ENCODE data around the gene CUEDC1. TPM values are rescaled to one million over a fixed set of nuclear protein-coding genes. Genes with fewer than 3 reads are reported as not detected.

Gene CUEDC1
- total RNA-seq, 1 donor from 2014 or later = 76.1 TPM

DNA sequence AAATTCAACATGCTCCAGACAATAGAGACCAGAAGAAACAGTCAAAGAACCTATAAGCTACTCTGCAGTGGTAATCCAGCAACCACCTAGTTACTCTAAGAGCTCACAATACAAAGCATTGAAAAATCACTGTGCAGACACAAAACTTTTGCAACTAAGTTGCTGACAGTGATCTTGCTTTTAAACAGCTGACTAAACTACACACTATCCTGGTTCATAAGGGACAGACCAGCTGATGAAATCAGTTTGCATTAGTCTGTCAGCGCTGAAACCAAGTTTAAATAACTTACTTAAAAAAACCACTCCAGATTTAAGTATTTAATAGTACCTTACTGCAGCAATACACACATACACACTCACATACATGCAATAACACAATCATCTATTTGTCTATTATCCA is 28.2 kb upstream of the CUEDC1 start:
- intact Hi-C loops (cut with DNase I) = no loop called here
- Histone ChIP-seq H3K9me3 (no peaks in the 10 kb centered on the region), H3K36me3 (peaks cover 33 to 37% of the 10 kb centered on the region in 2 donors), H3K4me3 (no peak overlapping the region), H3K27ac (no peak overlapping the region), H3K27me3 (no peaks in the 10 kb centered on the region), H3K4me1 (peaks cover 0 to 28% of the 10 kb centered on the region in 2 donors)
- no peak for DNase-seq (ENCODE audit: low spot score in 2 of 2)
- TF ChIP-seq, protein P1, sequence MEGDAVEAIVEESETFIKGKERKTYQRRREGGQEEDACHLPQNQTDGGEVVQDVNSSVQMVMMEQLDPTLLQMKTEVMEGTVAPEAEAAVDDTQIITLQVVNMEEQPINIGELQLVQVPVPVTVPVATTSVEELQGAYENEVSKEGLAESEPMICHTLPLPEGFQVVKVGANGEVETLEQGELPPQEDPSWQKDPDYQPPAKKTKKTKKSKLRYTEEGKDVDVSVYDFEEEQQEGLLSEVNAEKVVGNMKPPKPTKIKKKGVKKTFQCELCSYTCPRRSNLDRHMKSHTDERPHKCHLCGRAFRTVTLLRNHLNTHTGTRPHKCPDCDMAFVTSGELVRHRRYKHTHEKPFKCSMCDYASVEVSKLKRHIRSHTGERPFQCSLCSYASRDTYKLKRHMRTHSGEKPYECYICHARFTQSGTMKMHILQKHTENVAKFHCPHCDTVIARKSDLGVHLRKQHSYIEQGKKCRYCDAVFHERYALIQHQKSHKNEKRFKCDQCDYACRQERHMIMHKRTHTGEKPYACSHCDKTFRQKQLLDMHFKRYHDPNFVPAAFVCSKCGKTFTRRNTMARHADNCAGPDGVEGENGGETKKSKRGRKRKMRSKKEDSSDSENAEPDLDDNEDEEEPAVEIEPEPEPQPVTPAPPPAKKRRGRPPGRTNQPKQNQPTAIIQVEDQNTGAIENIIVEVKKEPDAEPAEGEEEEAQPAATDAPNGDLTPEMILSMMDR (IDR thresholded peaks at IDR 0.05) = no peak

DNA sequence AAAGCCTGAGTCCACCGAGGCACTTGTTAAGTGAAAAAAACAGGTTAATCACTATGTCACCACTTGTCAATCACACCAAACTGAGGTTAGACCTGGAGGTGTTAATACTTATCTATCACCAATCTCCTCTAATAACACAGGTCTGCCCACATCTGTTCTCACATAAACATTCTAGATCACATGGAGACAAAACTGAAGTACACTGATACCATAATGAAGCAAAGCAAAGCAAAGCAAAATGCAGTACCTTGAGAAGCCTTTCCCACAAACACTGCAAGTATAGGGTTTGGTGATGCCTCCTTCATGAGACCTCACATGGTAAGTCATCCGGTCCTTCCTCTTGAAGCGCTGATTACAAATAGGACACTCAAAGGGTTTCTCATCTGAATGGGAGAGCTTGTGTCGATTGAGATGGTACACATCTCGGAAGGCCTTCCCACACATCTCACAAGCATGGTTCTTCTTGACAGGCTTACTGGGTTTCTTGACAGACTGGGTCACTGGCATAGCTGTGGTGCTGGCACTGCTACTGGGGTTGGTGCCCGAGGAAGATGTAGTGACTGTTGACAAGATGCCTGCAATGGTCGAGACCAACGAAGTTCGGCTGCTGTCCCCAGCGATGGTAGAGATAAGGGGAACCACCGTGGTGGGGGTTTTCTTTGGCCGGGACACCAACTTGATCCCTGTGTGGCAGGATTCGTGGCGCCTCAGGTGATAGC is 27.4 kb upstream of the CUEDC1 start:
- DNase-seq (ENCODE audit: low spot score in 2 of 2) = no peak
- no peak overlapping the region for H3K4me3 ChIP-seq
- no peak overlapping the region for H3K27ac ChIP-seq
- intact Hi-C loops (cut with DNase I) = no loop called here
- no peaks in the 10 kb centered on the region for H3K9me3 ChIP-seq
- peaks cover 40 to 46% of the 10 kb centered on the region in 2 donors for H3K36me3 ChIP-seq
- TF ChIP-seq, protein P1 (IDR thresholded peaks at IDR 0.05) = no peak
- no peaks in the 10 kb centered on the region for H3K27me3 ChIP-seq
- peaks cover 0 to 28% of the 10 kb centered on the region in 2 donors for H3K4me1 ChIP-seq

DNA sequence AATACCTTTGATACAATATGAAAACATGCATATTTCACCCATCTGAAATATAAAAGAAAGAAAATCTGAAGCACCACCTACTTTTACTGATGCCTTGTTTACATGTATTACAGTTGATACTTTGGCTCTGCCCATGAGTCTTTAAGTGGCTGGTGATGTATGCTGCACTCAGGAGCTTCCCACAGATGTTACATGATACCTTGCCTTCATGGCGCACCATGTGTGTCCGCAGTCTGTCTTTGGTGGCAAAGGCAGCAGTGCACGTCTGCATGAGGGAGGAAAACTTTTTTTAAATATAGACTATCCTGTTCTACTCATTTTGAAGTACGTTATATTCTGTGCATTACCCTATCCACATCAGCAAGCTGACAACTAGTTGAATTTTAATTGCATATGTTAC is 25.3 kb upstream of the CUEDC1 start:
- Histone ChIP-seq H3K4me1 (peaks cover 0 to 24% of the 10 kb centered on the region in 2 donors), H3K27me3 (no peaks in the 10 kb centered on the region), H3K27ac (no peak overlapping the region), H3K9me3 (no peaks in the 10 kb centered on the region), H3K4me3 (no peak overlapping the region), H3K36me3 (peaks cover 60 to 66% of the 10 kb centered on the region in 2 donors)
- intact Hi-C loops (cut with DNase I) = no loop called here
- TF ChIP-seq, protein P1 (IDR thresholded peaks at IDR 0.05) = no peak
- DNase-seq (ENCODE audit: low spot score in 2 of 2) = no peak

DNA sequence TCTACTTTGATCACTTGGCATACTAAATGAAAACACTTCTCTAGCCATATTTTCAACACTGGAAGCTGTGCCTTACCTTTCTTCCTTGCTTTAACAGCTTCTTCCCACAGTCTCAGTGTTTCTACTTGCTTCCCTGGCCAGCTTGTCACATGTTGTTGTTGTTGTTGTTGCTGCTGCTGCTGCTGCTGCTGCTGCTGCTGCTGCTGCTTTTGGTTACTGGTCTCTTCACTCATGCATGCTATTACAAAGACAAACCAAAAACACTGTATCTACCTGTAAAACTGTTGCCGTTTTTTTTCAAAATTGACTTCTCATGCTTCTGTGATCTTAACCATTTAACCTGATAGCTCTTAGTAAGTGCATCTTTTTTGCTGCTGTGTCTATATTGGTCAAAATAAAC is 23.9 kb upstream of the CUEDC1 start:
- DNase-seq (ENCODE audit: low spot score in 2 of 2) = no peak
- H3K36me3 ChIP-seq = peaks cover 72 to 79% of the 10 kb centered on the region in 2 donors
- H3K4me1 ChIP-seq = peaks cover 0 to 15% of the 10 kb centered on the region in 2 donors
- intact Hi-C loops (cut with DNase I) = no loop called here
- no peak overlapping the region for H3K4me3 ChIP-seq
- H3K27me3 ChIP-seq = no peaks in the 10 kb centered on the region
- H3K27ac ChIP-seq = no peak overlapping the region
- TF ChIP-seq, protein P1 (IDR thresholded peaks at IDR 0.05) = no peak
- H3K9me3 ChIP-seq = no peaks in the 10 kb centered on the region

DNA sequence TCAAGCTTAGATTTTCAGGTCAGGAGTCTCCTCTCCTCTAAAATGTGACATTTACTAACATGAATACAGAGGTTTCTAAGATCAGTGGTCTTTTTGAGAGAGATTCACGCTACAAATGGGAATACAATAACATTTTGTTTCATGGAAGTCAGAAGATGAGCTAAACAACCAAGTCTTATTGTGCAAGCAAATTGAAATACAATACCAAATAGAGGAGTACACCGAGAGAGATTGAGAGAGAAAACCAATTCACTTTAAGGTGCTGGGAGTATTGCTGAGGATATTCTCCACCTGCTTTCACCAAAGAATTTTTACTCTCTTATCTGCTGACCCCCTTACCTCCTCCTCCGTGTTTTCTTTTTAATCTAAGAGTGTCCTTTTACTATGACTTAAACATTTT is 21.4 kb upstream of the CUEDC1 start:
- H3K4me1 ChIP-seq = no peaks in the 10 kb centered on the region
- intact Hi-C loops (cut with DNase I) = no loop called here
- no peak overlapping the region for H3K27ac ChIP-seq
- no peak for DNase-seq (ENCODE audit: low spot score in 2 of 2)
- H3K9me3 ChIP-seq = no peaks in the 10 kb centered on the region
- TF ChIP-seq, protein P1 (IDR thresholded peaks at IDR 0.05) = no peak
- no peaks in the 10 kb centered on the region for H3K27me3 ChIP-seq
- H3K36me3 ChIP-seq = peaks cover 89 to 92% of the 10 kb centered on the region in 2 donors
- H3K4me3 ChIP-seq = no peak overlapping the region
